ENCODE measurements around the gene NGB.

GRCh38 chr14:77273796-77274195 is 2.8 kb upstream of the NGB start:
- TF ChIP-seq EZH2 (IDR thresholded peaks at IDR 0.05; ENCODE audit: borderline replicate concordance, insufficient read depth, low read depth, low read length, poor library complexity, severe bottlenecking): no peak
- no peak for TF ChIP-seq CTCF (IDR thresholded peaks at IDR 0.05)

Data from B cell (primary cell).